ENCODE measurements around the gene PLD1.

Gene PLD1

DNA sequence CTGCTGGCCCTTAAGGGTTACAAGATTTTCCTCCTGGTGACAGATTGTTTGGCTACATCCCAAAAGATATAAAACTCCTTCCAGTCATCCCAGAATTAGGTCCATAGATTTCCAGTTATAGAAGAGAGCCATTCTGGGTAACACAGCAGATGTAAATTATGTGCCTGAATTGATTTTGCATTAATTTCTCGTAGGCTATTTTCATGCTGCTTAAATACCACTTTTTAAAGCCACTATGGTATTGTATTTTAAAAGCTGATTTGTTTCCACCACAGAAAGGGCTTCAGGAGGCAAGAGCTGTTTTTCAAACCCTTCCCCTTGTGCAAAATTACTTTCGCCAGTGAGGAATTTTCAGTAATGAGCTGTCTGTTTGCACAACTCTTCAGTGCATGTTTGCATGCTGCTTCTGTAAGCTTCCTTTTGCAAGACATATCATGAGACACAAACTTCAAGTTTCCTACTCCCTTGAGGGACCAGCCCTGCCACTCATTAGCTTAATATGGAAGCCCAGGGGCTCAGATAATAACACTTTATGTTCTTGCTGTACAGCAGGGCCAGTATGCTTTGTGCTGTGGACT is 244.7 kb downstream of the PLD1 start:
- POLR2A ChIA-PET: no interaction called here
- CTCF ChIA-PET: interaction anchor here (0.6 to 3.0 kb wide), 17 partner anchors 10 to 604 kb away, joined by 3 to 18 read pairs (median 4); partner anchors contain the start of gene TNIK
- H3K4me1 ChIP-seq (ENCODE audit: control insufficient read depth, insufficient read depth, low read length): peaks cover 4% of the 10 kb centered on the region
- TF ChIP-seq ZNF121 (tag by site-specific recombination; IDR thresholded peaks at IDR 0.05): no peak
- TF ChIP-seq, protein P1, sequence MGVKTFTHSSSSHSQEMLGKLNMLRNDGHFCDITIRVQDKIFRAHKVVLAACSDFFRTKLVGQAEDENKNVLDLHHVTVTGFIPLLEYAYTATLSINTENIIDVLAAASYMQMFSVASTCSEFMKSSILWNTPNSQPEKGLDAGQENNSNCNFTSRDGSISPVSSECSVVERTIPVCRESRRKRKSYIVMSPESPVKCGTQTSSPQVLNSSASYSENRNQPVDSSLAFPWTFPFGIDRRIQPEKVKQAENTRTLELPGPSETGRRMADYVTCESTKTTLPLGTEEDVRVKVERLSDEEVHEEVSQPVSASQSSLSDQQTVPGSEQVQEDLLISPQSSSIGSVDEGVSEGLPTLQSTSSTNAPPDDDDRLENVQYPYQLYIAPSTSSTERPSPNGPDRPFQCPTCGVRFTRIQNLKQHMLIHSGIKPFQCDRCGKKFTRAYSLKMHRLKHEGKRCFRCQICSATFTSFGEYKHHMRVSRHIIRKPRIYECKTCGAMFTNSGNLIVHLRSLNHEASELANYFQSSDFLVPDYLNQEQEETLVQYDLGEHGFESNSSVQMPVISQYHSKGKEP (tag by site-specific recombination; IDR thresholded peaks at IDR 0.05): peak; percentile 55; the same call in 1 of the 2 replicates
- 0 out of 2 replicates have a peak, but pooled peaks have one; percentile 6 for TF ChIP-seq ZSCAN30 (tag by site-specific recombination; IDR thresholded peaks at IDR 0.05)
- TF ChIP-seq ZNF223 (tag by site-specific recombination; IDR thresholded peaks at IDR 0.05): no peak
- TF ChIP-seq, protein P2, sequence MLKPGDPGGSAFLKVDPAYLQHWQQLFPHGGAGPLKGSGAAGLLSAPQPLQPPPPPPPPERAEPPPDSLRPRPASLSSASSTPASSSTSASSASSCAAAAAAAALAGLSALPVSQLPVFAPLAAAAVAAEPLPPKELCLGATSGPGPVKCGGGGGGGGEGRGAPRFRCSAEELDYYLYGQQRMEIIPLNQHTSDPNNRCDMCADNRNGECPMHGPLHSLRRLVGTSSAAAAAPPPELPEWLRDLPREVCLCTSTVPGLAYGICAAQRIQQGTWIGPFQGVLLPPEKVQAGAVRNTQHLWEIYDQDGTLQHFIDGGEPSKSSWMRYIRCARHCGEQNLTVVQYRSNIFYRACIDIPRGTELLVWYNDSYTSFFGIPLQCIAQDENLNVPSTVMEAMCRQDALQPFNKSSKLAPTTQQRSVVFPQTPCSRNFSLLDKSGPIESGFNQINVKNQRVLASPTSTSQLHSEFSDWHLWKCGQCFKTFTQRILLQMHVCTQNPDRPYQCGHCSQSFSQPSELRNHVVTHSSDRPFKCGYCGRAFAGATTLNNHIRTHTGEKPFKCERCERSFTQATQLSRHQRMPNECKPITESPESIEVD (tag by site-specific recombination; IDR thresholded peaks at IDR 0.05): peak; percentile 55
- TF ChIP-seq ZNF335 (tag by site-specific recombination; conservative IDR thresholded peaks at IDR 0.05): 0 out of 2 replicates have a peak, but pooled peaks have one; percentile 16
- H3K36me3 ChIP-seq (ENCODE audit: control insufficient read depth in 2 of 2, insufficient read depth in 1 of 2, low read length in 2 of 2): no peaks in the 10 kb centered on the region
- no peak overlapping the region for H3K27ac ChIP-seq (ENCODE audit: extremely low read depth, low read depth, low read length)
- no peak overlapping the region for H3K4me3 ChIP-seq (ENCODE audit: low read depth, low read length)
- H3K9me3 ChIP-seq (ENCODE audit: control insufficient read depth, insufficient read depth, low read depth, low read length): no peaks in the 10 kb centered on the region

DNA sequence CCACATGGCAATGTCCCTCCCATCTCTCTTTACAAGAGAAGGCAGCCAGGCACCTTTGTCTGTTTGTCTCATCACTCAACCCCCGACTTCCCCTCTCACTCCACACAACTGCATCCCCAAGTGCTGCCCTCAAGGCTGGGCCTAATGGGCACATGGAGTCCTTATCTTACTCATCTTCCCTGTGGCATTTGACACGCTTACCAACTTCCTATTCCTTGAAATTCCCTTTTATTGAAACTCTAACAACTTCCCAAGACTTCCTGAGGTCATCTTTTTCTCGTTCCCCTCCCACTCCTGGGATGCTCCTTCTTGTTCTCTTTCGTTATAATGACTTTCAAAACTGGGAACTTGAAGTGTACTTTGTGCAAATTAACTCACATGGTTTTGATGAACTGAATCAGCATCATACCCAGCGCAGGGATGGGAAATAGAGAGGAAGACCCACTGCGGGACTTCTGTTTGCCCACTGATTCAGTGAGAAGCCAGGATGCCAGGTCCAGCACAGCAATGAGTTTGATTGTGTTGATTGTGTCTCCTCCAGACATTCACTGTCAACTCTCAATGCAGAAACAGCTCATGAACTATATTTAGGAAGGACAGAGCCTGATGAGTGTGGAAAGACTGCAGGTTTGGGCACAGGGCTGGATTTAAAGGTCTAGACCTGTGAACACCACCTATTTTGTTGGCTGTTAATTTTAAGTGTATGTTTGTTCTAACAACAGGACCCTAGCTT is 245.4 kb downstream of the PLD1 start:
- CTCF ChIA-PET: interaction anchor here (0.6 to 3.0 kb wide), 10 partner anchors 10 to 603 kb away, joined by 3 to 18 read pairs (median 5); partner anchors contain the start of gene TNIK
- H3K27ac ChIP-seq (ENCODE audit: extremely low read depth, low read depth, low read length): no peak overlapping the region
- TF ChIP-seq KLF7 (tag by site-specific recombination; IDR thresholded peaks at IDR 0.05; ENCODE audit: borderline replicate concordance) (no peak), TRIM28 (IDR thresholded peaks at IDR 0.05; ENCODE audit: borderline replicate concordance, low read length) (no peak), ZNF555 (tag by site-specific recombination; conservative IDR thresholded peaks at IDR 0.05) (no peak), ZNF600 (tag by site-specific recombination; IDR thresholded peaks at IDR 0.05) (no peak), SETDB1 (IDR thresholded peaks at IDR 0.05; ENCODE audit: insufficient read length, low read length) (no peak), ZFP69B (tag by site-specific recombination; IDR thresholded peaks at IDR 0.05) (no peak), ZNF112 (tag by site-specific recombination; IDR thresholded peaks at IDR 0.05) (no peak), HOXD13 (CRISPR knock-in tag; IDR thresholded peaks at IDR 0.05; ENCODE audit: borderline replicate concordance) (no peak), REPIN1 (tag by site-specific recombination; IDR thresholded peaks at IDR 0.05; ENCODE audit: low read depth) (no peak), ZNF324 (tag by site-specific recombination; IDR thresholded peaks at IDR 0.05) (no peak), ZNF426 (tag by site-specific recombination; IDR thresholded peaks at IDR 0.05) (no peak), ZNF174 (tag by site-specific recombination; IDR thresholded peaks at IDR 0.05) (no peak), ZNF561 (tag by site-specific recombination; IDR thresholded peaks at IDR 0.05; ENCODE audit: borderline replicate concordance) (no peak), ZNF76 (tag by site-specific recombination; IDR thresholded peaks at IDR 0.05; ENCODE audit: borderline replicate concordance, low read depth) (no peak), ZBTB48 (tag by site-specific recombination; IDR thresholded peaks at IDR 0.05) (no peak), FEZF1 (tag by site-specific recombination; IDR thresholded peaks at IDR 0.05) (peak; percentile 15; the same call in 1 of the 2 replicates), ZIC2 (tag by site-specific recombination; IDR thresholded peaks at IDR 0.05) (peak; percentile 19; the same call in 1 of the 2 replicates), GLIS1 (tag by site-specific recombination; IDR thresholded peaks at IDR 0.05) (no peak)
- TF ChIP-seq, protein P3, sequence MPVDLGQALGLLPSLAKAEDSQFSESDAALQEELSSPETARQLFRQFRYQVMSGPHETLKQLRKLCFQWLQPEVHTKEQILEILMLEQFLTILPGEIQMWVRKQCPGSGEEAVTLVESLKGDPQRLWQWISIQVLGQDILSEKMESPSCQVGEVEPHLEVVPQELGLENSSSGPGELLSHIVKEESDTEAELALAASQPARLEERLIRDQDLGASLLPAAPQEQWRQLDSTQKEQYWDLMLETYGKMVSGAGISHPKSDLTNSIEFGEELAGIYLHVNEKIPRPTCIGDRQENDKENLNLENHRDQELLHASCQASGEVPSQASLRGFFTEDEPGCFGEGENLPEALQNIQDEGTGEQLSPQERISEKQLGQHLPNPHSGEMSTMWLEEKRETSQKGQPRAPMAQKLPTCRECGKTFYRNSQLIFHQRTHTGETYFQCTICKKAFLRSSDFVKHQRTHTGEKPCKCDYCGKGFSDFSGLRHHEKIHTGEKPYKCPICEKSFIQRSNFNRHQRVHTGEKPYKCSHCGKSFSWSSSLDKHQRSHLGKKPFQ (tag by site-specific recombination; IDR thresholded peaks at IDR 0.05): 0 out of 2 replicates have a peak, but pooled peaks have one; percentile 25
- TF ChIP-seq, protein P4, sequence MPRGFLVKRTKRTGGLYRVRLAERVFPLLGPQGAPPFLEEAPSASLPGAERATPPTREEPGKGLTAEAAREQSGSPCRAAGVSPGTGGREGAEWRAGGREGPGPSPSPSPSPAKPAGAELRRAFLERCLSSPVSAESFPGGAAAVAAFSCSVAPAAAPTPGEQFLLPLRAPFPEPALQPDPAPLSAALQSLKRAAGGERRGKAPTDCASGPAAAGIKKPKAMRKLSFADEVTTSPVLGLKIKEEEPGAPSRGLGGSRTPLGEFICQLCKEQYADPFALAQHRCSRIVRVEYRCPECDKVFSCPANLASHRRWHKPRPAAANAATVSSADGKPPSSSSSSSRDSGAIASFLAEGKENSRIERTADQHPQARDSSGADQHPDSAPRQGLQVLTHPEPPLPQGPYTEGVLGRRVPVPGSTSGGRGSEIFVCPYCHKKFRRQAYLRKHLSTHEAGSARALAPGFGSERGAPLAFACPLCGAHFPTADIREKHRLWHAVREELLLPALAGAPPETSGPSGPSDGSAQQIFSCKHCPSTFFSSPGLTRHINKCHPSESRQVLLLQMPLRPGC (tag by site-specific recombination; IDR thresholded peaks at IDR 0.05): no peak
- TF ChIP-seq, protein P5, sequence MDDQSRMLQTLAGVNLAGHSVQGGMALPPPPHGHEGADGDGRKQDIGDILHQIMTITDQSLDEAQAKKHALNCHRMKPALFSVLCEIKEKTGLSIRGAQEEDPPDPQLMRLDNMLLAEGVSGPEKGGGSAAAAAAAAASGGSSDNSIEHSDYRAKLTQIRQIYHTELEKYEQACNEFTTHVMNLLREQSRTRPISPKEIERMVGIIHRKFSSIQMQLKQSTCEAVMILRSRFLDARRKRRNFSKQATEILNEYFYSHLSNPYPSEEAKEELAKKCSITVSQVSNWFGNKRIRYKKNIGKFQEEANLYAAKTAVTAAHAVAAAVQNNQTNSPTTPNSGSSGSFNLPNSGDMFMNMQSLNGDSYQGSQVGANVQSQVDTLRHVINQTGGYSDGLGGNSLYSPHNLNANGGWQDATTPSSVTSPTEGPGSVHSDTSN (CRISPR knock-in tag; IDR thresholded peaks at IDR 0.05): no peak

More for the DNA sequence above, 245.4 kb downstream of the PLD1 start:
- Histone ChIP-seq H3K9me3 (ENCODE audit: control insufficient read depth, insufficient read depth, low read depth, low read length) (no peaks in the 10 kb centered on the region), H3K36me3 (ENCODE audit: control insufficient read depth in 2 of 2, insufficient read depth in 1 of 2, low read length in 2 of 2) (no peaks in the 10 kb centered on the region), H3K4me3 (ENCODE audit: low read depth, low read length) (no peak overlapping the region), H3K4me1 (ENCODE audit: control insufficient read depth, insufficient read depth, low read length) (peaks cover 4% of the 10 kb centered on the region)
- POLR2A ChIA-PET: no interaction called here

All from HEK293 (cell line).